Stimulated activated CD8-positive, alpha-beta memory T cell treated with anti-CD3 and anti-CD28 coated beads, Interleukin-15, amount 100 ng/mL, for 24 hours (primary cell): ENCODE results near the gene ANKRD6.

Experiments used
- DNase-seq: peaks from one replicate; pipeline ENCODE4 v3.0.0-alpha.2; 2020; ENCODE audit warnings: low read depth

Gene ANKRD6

GRCh38 chr6:89509777-89510281, 76.9 kb downstream of the ANKRD6 start:
- DNase-seq, result no peak

GRCh38 chr6:89510393-89510792, 77.4 kb downstream of the ANKRD6 start:
- no peak for DNase-seq

- no peak for DNase-seq
Observed at GRCh38 chr6:89518352-89519055, 85.6 kb downstream of the ANKRD6 start.

- DNase-seq, result no peak
Observed at GRCh38 chr6:89520736-89521135, 87.8 kb downstream of the ANKRD6 start.

GRCh38 chr6:89522778-89523177, 89.8 kb downstream of the ANKRD6 start:
- no peak for DNase-seq

GRCh38 chr6:89525786-89526562, 93.0 kb downstream of the ANKRD6 start:
- no peak for DNase-seq

- no peak for DNase-seq
Observed at GRCh38 chr6:89526563-89526869, 93.6 kb downstream of the ANKRD6 start.

GRCh38 chr6:89527634-89528033, 94.7 kb downstream of the ANKRD6 start:
- DNase-seq, result no peak

- DNase-seq, result no peak
Observed at GRCh38 chr6:89528866-89529265, 95.9 kb downstream of the ANKRD6 start.

GRCh38 chr6:89530982-89531381, 98.0 kb downstream of the ANKRD6 start:
- DNase-seq, result no peak

GRCh38 chr6:89536231-89536630, 103.3 kb downstream of the ANKRD6 start:
- DNase-seq, result no peak

GRCh38 chr6:89539779-89540178, 106.8 kb downstream of the ANKRD6 start:
- no peak for DNase-seq

GRCh38 chr6:89542081-89542857, 109.3 kb downstream of the ANKRD6 start:
- DNase-seq, result no peak

GRCh38 chr6:89542866-89543265, 109.9 kb downstream of the ANKRD6 start:
- no peak for DNase-seq

- no peak for DNase-seq
Observed at GRCh38 chr6:89547281-89547680, 114.3 kb downstream of the ANKRD6 start.

GRCh38 chr6:89553431-89553830, 120.5 kb downstream of the ANKRD6 start:
- DNase-seq, result no peak

GRCh38 chr6:89554106-89554505, 121.2 kb downstream of the ANKRD6 start:
- DNase-seq, result no peak

- no peak for DNase-seq
Observed at GRCh38 chr6:89555031-89555430, 122.1 kb downstream of the ANKRD6 start.

- DNase-seq, result no peak
Observed at GRCh38 chr6:89555806-89556205, 122.9 kb downstream of the ANKRD6 start.

- no peak for DNase-seq
Observed at GRCh38 chr6:89559487-89559886, 126.5 kb downstream of the ANKRD6 start.

- DNase-seq, result no peak
Observed at GRCh38 chr6:89562093-89562973, 129.4 kb downstream of the ANKRD6 start.

- no peak for DNase-seq
Observed at GRCh38 chr6:89563866-89564265, 130.9 kb downstream of the ANKRD6 start.
